Measurements from ENCODE around the gene CLBA1.

- TF ChIP-seq, protein P1, sequence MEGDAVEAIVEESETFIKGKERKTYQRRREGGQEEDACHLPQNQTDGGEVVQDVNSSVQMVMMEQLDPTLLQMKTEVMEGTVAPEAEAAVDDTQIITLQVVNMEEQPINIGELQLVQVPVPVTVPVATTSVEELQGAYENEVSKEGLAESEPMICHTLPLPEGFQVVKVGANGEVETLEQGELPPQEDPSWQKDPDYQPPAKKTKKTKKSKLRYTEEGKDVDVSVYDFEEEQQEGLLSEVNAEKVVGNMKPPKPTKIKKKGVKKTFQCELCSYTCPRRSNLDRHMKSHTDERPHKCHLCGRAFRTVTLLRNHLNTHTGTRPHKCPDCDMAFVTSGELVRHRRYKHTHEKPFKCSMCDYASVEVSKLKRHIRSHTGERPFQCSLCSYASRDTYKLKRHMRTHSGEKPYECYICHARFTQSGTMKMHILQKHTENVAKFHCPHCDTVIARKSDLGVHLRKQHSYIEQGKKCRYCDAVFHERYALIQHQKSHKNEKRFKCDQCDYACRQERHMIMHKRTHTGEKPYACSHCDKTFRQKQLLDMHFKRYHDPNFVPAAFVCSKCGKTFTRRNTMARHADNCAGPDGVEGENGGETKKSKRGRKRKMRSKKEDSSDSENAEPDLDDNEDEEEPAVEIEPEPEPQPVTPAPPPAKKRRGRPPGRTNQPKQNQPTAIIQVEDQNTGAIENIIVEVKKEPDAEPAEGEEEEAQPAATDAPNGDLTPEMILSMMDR (IDR thresholded peaks at IDR 0.05; ENCODE audit: insufficient read depth, low read length): no peak
- TF ChIP-seq POLR2AphosphoS5 (IDR thresholded peaks at IDR 0.05; ENCODE audit: low read depth): no peak
- no peak for TF ChIP-seq GABPA (IDR thresholded peaks at IDR 0.05; ENCODE audit: low read depth)
- TF ChIP-seq SPI1 (IDR thresholded peaks at IDR 0.05; ENCODE audit: borderline replicate concordance, low read depth): no peak
Observed at GRCh38 chr14:104970231-104971068, 15.1 kb upstream of the CLBA1 start.

All from HL-60 (cell line).